H1 (cell line): Measurements from ENCODE around the gene OTUD5. TPM values are rescaled to one million over a fixed set of nuclear protein-coding genes. Genes with fewer than 3 reads are reported as not detected.

Experiments
- CTCF ChIA-PET: fragments of 300-600 bp; sonication (Branson Sonifier 250); formaldehyde crosslinking; loops from one replicate; lab custom pipeline; 2021; ENCODE audit not compliant: partially characterized antibody; lab: Charles Lee
- POLR2A ChIA-PET: fragments of 300-600 bp; sonication (Branson Sonifier 250); formaldehyde crosslinking; loops from one replicate; lab custom pipeline; 2021; ENCODE audit warnings: inconsistent platforms; ENCODE audit not compliant: partially characterized antibody; lab: Charles Lee
- DNase-seq, 2 experiments: peaks; one replicate each; pipeline versions ENCODE4 v3.0.0 to v3.0.0-alpha.2; 2010 to 2022; ENCODE audit warnings: low spot score in 2 of 2, low read depth in 1 of 2, mixed read lengths in 1 of 2
- FAIRE-seq: peaks from 2 replicates; lab custom pipeline; 2011; peaks lifted over from hg19 to GRCh38; lab: Jason Lieb, UNC
- H2AFZ ChIP-seq: 2 replicates; pipeline ENCODE4 v1.8.1; 2012; ENCODE audit warnings: low read length, inconsistent platforms
- H2AK5ac ChIP-seq: 2 replicates; pipeline ENCODE4 v1.6.1; 2013; ENCODE audit warnings: low read depth, low read length
- H2BK120ac ChIP-seq: replicated peaks from 2 replicates; pipeline ENCODE3; 2013; ENCODE audit warnings: low read depth, low read length, inconsistent platforms
- H2BK12ac ChIP-seq: 2 replicates; pipeline ENCODE4 v1.6.1; 2013; ENCODE audit warnings: low read depth, low read length
- H2BK15ac ChIP-seq: 2 replicates; pipeline ENCODE4 v1.6.1; 2013; ENCODE audit warnings: low read length
- H2BK20ac ChIP-seq: 2 replicates; pipeline ENCODE4 v1.6.1; 2013; ENCODE audit warnings: low read length
- H2BK5ac ChIP-seq: 2 replicates; pipeline ENCODE4 v1.6.1; 2013; ENCODE audit warnings: low read depth, low read length
- H3K14ac ChIP-seq: 2 replicates; pipeline ENCODE4 v1.6.1; 2013; ENCODE audit warnings: inconsistent platforms; ENCODE audit not compliant: insufficient read length
- H3K18ac ChIP-seq: 2 replicates; pipeline ENCODE4 v1.6.1; 2013; ENCODE audit warnings: low read length; ENCODE audit errors: extremely low read depth
- H3K23ac ChIP-seq: 2 replicates; pipeline ENCODE4 v1.6.1; 2013; ENCODE audit warnings: inconsistent platforms; ENCODE audit not compliant: insufficient read length
- H3K23me2 ChIP-seq: 2 replicates; pipeline ENCODE4 v1.6.1; 2013; ENCODE audit warnings: low read depth, low read length
- H3K27ac ChIP-seq: 2 replicates; pipeline ENCODE4 v1.6.1; 2011; ENCODE audit warnings: low read depth, low read length, inconsistent platforms
- H3K27me3 ChIP-seq, 4 experiments: replicated peaks in 1 of 4; 1 replicate in 1 of 4; 2 replicates in 3 of 4; pipeline versions ENCODE4 v1.6.1 to v1.8.1; 2011 to 2013; ENCODE audit warnings: low read length in 3 of 4, mild to moderate bottlenecking in 3 of 4, inconsistent platforms in 2 of 4, mixed read lengths in 2 of 4, moderate library complexity in 1 of 4; ENCODE audit not compliant: control insufficient read depth in 3 of 4, insufficient read depth in 3 of 4; ENCODE audit errors: extremely low read depth in 1 of 4
- H3K36me3 ChIP-seq, 4 experiments: 2 replicates each; pipeline versions ENCODE4 v1.6.1 to v1.8.1; 2011 to 2013; ENCODE audit warnings: mild to moderate bottlenecking in 4 of 4, low read length in 3 of 4, moderate library complexity in 2 of 4, control low read depth in 1 of 4, inconsistent platforms in 1 of 4; ENCODE audit not compliant: insufficient read depth in 4 of 4, control insufficient read depth in 2 of 4
- H3K4ac ChIP-seq: replicated peaks from 2 replicates; pipeline ENCODE3; 2013; ENCODE audit warnings: low read length, low read depth, mixed read lengths, inconsistent platforms; ENCODE audit not compliant: insufficient read length
- H3K4me1 ChIP-seq, 4 experiments: replicated peaks in 1 of 4; 1 replicate in 1 of 4; 2 replicates in 3 of 4; pipeline versions ENCODE4 v1.6.1 to v1.8.1; 2011 to 2013; ENCODE audit warnings: low read length in 3 of 4, inconsistent platforms in 2 of 4, mixed read lengths in 1 of 4; ENCODE audit not compliant: insufficient read depth in 4 of 4, control insufficient read depth in 3 of 4
- H3K4me2 ChIP-seq, 2 experiments: 2 replicates each; pipeline versions ENCODE4 v1.6.1 to v1.8.1; 2011 to 2013; ENCODE audit warnings: low read depth in 2 of 2, low read length in 2 of 2, control low read depth in 1 of 2, inconsistent platforms in 1 of 2, mild to moderate bottlenecking in 1 of 2; ENCODE audit not compliant: insufficient read depth in 1 of 2
- H3K4me3 ChIP-seq, 4 experiments: fragments of 200-600, 300-600 bp in 1 of 4; sonication (generic), shearing (Covaris generic), sonication (Bioruptor Twin) in 1 of 4; 2 replicates each; pipeline versions ENCODE4 v1.5.1 to v1.8.1; 2011 to 2016; ENCODE audit warnings: low read length in 4 of 4, low read depth in 3 of 4, control low read depth in 2 of 4, inconsistent platforms in 2 of 4, mild to moderate bottlenecking in 2 of 4, mixed read lengths in 1 of 4, moderate library complexity in 1 of 4; ENCODE audit not compliant: insufficient read depth in 2 of 4; ENCODE audit errors: extremely low read depth in 1 of 4
- H3K56ac ChIP-seq: replicated peaks from 2 replicates; pipeline ENCODE3; 2013; ENCODE audit warnings: low read depth, mild to moderate bottlenecking, mixed read lengths, low read length, inconsistent platforms; ENCODE audit not compliant: insufficient read length
- H3K79me1 ChIP-seq: 2 replicates; pipeline ENCODE4 v1.6.1; 2013; ENCODE audit warnings: low read depth, low read length, control low read depth
- H3K79me2 ChIP-seq, 2 experiments: 2 replicates each; pipeline versions ENCODE4 v1.6.1 to v1.8.1; 2012 to 2013; ENCODE audit warnings: low read length in 2 of 2, mild to moderate bottlenecking in 2 of 2, inconsistent platforms in 1 of 2; ENCODE audit not compliant: insufficient read depth in 2 of 2, control insufficient read depth in 1 of 2
- H3K9ac ChIP-seq, 4 experiments: replicated peaks in 1 of 4; 1 replicate in 1 of 4; 2 replicates in 3 of 4; pipeline versions ENCODE4 v1.6.1 to v1.8.1; 2011 to 2013; ENCODE audit warnings: low read depth in 3 of 4, low read length in 3 of 4, control low read depth in 2 of 4, mild to moderate bottlenecking in 2 of 4, moderate library complexity in 2 of 4, inconsistent platforms in 1 of 4; ENCODE audit errors: extremely low read depth in 1 of 4
- H3K9me3 ChIP-seq, 2 experiments: 2 replicates each; pipeline versions ENCODE4 v1.6.1 to v1.8.1; 2012 to 2013; ENCODE audit warnings: mild to moderate bottlenecking in 2 of 2, moderate library complexity in 2 of 2, control low read depth in 1 of 2, inconsistent platforms in 1 of 2, low read depth in 1 of 2, low read length in 1 of 2, mixed read lengths in 1 of 2; ENCODE audit not compliant: insufficient read depth in 2 of 2
- H4K20me1 ChIP-seq, 2 experiments: replicated peaks in 1 of 2; 2 replicates each; pipeline versions ENCODE3 to v1.8.1; 2011 to 2013; ENCODE audit warnings: inconsistent platforms in 2 of 2, low read length in 2 of 2, mild to moderate bottlenecking in 1 of 2; ENCODE audit not compliant: insufficient read depth in 2 of 2, control insufficient read depth in 1 of 2
- H4K5ac ChIP-seq: 2 replicates; pipeline ENCODE4 v1.6.1; 2013; ENCODE audit warnings: low read length, low read depth, mixed read lengths, inconsistent platforms; ENCODE audit not compliant: insufficient read length
- H4K8ac ChIP-seq: 2 replicates; pipeline ENCODE4 v1.8.0; 2013; ENCODE audit warnings: mild to moderate bottlenecking, moderate library complexity, low read length, inconsistent platforms; ENCODE audit not compliant: insufficient read depth; ENCODE audit errors: extremely low read depth
- H4K91ac ChIP-seq: replicated peaks from 2 replicates; pipeline ENCODE3; 2013; ENCODE audit warnings: low read length, mixed read lengths, inconsistent platforms; ENCODE audit not compliant: insufficient read length
- EZH2 ChIP-seq: fragments of 200-600 bp; sonication (generic); IDR thresholded peaks from 2 replicates; pipeline ENCODE4 v1.7.1; 2012; ENCODE audit warnings: low read depth, mild to moderate bottlenecking, moderate library complexity, low read length, inconsistent platforms; ENCODE audit not compliant: severe bottlenecking
- KDM1A ChIP-seq: fragments of 200-600, 300-600 bp; sonication (generic); IDR thresholded peaks from 2 replicates; pipeline ENCODE4 v1.7.1; 2016; ENCODE audit warnings: mild to moderate bottlenecking, low read length, borderline replicate concordance
- WGBS, 2 experiments: shearing (Covaris generic) in 1 of 2; methylation state at CpG; one replicate each; pipeline versions ENCODE4 v1.1.6 to v1.1.7; 2013 to 2015; ENCODE audit warnings: low lambda C conversion rate in 2 of 2, mixed read lengths in 2 of 2, inconsistent platforms in 1 of 2, low coverage in 1 of 2, missing lambda C conversion rate in 1 of 2; ENCODE audit not compliant: insufficient replicate concordance in 2 of 2, insufficient coverage in 1 of 2, insufficient read length in 1 of 2; ENCODE audit errors: extremely low coverage in 1 of 2, missing lambda C conversion rate in 1 of 2; 5-methylcytosine and 5-hydroxymethylcytosine counted together
- polyA plus RNA-seq, 7 experiments: library from polyadenylated mRNA; depleted of rRNA in 3 of 7; stranded (reverse) in 5 of 7; unstranded in 2 of 7; fragments of >200 nt in 5 of 7; fragments of 200-250 nt in 2 of 7; gene quantifications; 1 replicate in 5 of 7; 2 replicates in 1 of 7; 4 replicates in 1 of 7; pipeline versions ENCODE4 v1.2.1 to v1.2.3, GENCODE V29; 2011 to 2013; ENCODE audit warnings: missing spikeins in 2 of 7, mixed read lengths in 2 of 7
- total RNA-seq: library from RNA; stranded (reverse); fragmentation: NEBNext Ultra II Directional; extraction: Animal tissue kit (Norgen Biotek cat#: 25700); gene quantifications from 2 replicates; pipeline ENCODE4 v1.2.1, GENCODE V29; 2021

The OTUD5 gene
- total and polyA plus RNA-seq, 2 of the 8 experiments (the other 6 are each of a cell fraction or from before 2014, with no cell fraction given): 46.3 to 53.5 TPM

DNA sequence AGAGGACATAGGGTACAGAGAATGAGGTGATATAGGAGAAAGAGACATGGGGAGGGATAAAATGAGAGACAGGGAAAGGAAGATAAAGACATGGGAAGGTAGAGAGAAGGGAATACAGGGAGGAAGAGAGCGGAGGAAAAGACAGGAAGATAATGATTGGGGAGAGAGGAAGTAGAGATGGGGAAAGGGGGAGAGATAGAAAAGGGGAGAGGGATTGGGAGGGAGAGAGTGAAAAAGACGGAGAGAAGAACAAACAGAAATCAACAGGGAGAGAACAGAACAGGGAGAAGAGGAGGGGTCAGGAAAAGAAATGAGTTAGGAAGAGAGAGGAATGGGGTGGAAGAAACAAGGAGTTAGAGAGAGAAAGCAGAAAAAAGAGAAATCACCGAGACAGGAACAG, 40.0 kb upstream of the OTUD5 start:
- FAIRE-seq: no peak
- WGBS, 2 experiments: 100% methylated on average over 1 to 2 of the region's 3 CpGs
- POLR2A ChIA-PET: interaction anchor here (1.7 kb wide), 1 partner anchor 10 kb away, joined by 7 read pairs; no protein-coding TSS in a partner anchor

More for the DNA sequence above, 40.0 kb upstream of the OTUD5 start:
- Histone ChIP-seq H3K4me1 (peaks cover 0 to 3% (median 0%) of the 10 kb centered on the region in 4 experiments; a peak in 1 of 7 replicates), H3K4ac (no peak overlapping the region), H3K27ac (no peak overlapping the region), H3K79me2 (peaks cover 3 to 15% of the 10 kb centered on the region in 2 experiments; a peak in 3 of 4 replicates), H3K9ac (no peak overlapping the region), H3K18ac (no peak overlapping the region), H2BK20ac (no peak overlapping the region), H2AK5ac (no peak overlapping the region), H3K14ac (no peak overlapping the region), H3K23ac (no peak overlapping the region), H4K8ac (no peak overlapping the region), H4K5ac (no peak overlapping the region), H3K27me3 (no peaks in the 10 kb centered on the region), H3K56ac (no peak overlapping the region), H3K9me3 (no peaks in the 10 kb centered on the region), H4K91ac (no peak overlapping the region), H3K79me1 (no peaks in the 10 kb centered on the region), H2BK120ac (no peak overlapping the region), H2BK12ac (no peak overlapping the region), H3K4me3 (no peak overlapping the region), H2AFZ (no peak overlapping the region), H2BK15ac (no peak overlapping the region), H3K36me3 (peaks cover 2 to 45% (median 21%) of the 10 kb centered on the region in 4 experiments; a peak in 7 of 8 replicates), H3K4me2 (no peak overlapping the region), H2BK5ac (no peak overlapping the region), H4K20me1 (peaks cover 0 to 5% of the 10 kb centered on the region in 2 experiments), H3K23me2 (no peaks in the 10 kb centered on the region)
- TF ChIP-seq EZH2 (no peak), KDM1A (no peak)
- no peak for DNase-seq
- CTCF ChIA-PET: no interaction called here
